ENCODE measurements around the gene ZNF804A.
"Not testable (repeated sequence)": the region's sequence is repeated elsewhere in the genome, so short reads cannot be mapped to it uniquely, and the experiment has no call there.

ZNF804A gene

GRCh38 chr2:184698476-184698875 is 100.1 kb downstream of the ZNF804A start:
- no peak for DNase-seq (ENCODE audit: low read depth in 2 of 3, low spot score in 1 of 3)

DNA sequence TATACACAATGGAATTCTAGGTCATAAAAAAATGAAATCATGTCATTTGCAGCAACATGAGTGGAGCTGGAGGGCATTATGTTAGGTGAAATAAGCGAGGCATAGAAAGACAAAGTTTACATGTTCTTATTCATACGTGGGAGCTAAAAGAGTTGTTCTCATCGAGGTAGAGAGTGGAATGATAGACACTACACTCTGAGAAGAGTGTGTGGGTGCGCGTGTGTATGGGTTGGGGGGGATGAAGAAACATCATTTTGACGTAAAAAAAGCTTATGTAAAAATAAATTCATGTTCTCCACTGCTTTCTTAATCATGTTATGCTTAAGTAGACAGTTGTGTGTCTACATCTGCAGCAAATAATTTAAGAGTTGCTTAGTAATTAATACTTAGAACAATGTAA is 123.6 kb downstream of the ZNF804A start:
- no peak for DNase-seq (ENCODE audit: low read depth in 2 of 3, low spot score in 1 of 3)

DNA sequence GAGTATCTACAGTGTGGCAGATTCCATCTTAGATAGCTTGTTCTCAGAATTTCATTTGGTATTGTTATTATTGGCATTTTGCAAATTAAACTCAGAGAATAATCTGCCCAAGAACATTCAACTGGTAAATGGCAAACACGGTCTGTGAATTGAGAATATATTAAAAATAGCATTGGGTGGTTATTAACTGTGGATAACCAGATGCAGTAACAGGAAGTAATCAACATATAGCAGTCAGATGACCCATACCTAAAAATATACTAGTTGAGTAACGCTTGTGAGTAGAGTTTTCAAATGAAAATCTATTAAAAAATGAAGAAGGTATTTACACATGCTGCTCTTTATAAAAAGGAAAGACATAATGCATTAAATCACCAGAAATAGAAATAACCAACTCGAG is 129.5 kb downstream of the ZNF804A start:
- DNase-seq (ENCODE audit: low read depth in 2 of 3, low spot score in 1 of 3): no peak

DNA sequence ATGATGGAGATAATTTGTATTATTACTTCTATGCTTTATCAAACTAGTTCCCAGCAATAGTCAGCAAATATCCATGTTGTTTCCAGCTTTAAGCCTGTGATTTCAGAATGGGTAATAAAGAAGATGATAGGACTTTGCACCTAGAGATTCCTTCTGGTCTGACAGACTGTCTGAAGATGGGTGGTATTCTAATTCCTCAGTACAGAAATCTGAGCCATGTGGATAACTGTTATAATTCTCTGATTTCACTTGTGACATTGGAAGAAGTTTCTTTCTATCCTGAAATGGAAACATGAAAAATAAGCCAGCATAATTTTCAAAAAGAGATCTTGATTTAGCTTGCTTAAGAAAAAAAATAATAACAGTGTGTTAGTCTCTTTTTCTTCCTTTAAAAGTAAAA is 130.1 kb downstream of the ZNF804A start:
- no peak for DNase-seq (ENCODE audit: low read depth in 2 of 3, low spot score in 1 of 3)

- DNase-seq (ENCODE audit: low read depth in 2 of 3, low spot score in 1 of 3): no peak
These were observed 131.3 kb downstream of the ZNF804A start for GRCh38 chr2:184729581-184729980.

- no peak for DNase-seq (ENCODE audit: low read depth in 2 of 3, low spot score in 1 of 3)
These were observed 132.0 kb downstream of the ZNF804A start for GRCh38 chr2:184730288-184730687.

GRCh38 chr2:184734338-184734737 is 136.0 kb downstream of the ZNF804A start:
- no peak for DNase-seq (ENCODE audit: low read depth in 2 of 3, low spot score in 1 of 3)

DNA sequence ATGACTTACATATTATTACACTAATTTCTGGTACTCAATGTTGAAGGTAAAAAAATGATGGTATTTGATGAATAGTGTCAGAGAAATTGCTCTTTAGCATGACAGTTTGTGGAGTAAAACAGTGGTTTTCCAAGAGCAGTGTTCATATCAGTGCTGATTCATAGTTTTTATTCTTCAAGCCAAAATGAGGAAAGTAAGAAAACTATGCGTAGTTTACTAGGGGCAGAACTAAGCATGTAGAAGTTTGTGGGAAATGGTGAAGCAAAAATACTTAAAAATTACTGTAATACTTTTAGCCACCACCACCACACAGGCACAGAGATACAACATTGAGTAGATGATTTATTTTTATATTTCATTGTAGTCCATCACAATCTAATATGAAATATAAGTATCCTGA is 137.3 kb downstream of the ZNF804A start:
- no peak for DNase-seq (ENCODE audit: low read depth in 2 of 3, low spot score in 1 of 3)

DNA sequence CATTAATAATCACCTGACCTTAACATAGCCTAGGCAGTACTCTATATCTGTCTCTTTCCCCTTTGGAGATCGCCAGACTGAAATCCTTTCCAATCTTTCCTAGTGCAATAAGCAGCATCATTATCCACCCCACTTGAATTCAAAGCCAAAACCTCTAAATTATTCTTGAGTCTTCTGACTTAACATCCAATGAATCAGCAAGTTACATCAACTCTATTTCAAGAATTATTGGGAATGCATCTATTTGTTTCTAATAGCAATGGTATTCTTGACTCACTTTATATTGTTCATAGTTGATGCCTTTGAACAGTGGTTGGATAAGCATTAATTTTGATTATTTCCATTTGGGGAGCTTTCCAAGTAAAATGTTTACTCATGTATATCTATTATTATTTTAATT is 144.8 kb downstream of the ZNF804A start:
- no peak for DNase-seq (ENCODE audit: low read depth in 2 of 3, low spot score in 1 of 3)

DNA sequence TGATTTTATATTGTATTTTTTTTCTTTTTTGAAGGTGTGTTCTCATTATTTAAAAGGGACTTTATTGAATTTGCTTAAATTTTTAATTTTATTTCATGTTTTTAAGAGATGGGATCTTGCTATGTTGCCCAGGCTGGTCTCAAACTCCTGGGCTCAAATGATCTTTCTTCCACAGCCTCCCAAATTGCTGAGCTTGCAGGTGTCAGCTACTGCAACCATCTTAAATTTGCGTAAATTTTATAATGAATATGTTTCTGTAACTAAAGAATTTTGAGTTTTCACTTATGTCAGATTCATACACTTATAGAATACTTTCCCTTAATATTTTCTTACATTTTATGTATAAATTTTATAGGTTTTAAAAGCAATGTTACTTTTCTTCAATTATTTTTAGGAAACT is 157.8 kb downstream of the ZNF804A start:
- no peak for DNase-seq (ENCODE audit: low read depth in 2 of 3, low spot score in 1 of 3)

- DNase-seq (ENCODE audit: low read depth in 2 of 3, low spot score in 1 of 3): no peak
These were observed 158.6 kb downstream of the ZNF804A start for GRCh38 chr2:184756885-184757284.

- not testable (repeated sequence) for DNase-seq (ENCODE audit: low read depth in 2 of 3, low spot score in 1 of 3)
These were observed 161.4 kb downstream of the ZNF804A start for GRCh38 chr2:184759557-184760255.

GRCh38 chr2:184760931-184761330 is 162.6 kb downstream of the ZNF804A start:
- DNase-seq (ENCODE audit: low read depth in 2 of 3, low spot score in 1 of 3): no peak

GRCh38 chr2:184765112-184765895 is 167.0 kb downstream of the ZNF804A start:
- DNase-seq (ENCODE audit: low read depth in 2 of 3, low spot score in 1 of 3): no peak

DNA sequence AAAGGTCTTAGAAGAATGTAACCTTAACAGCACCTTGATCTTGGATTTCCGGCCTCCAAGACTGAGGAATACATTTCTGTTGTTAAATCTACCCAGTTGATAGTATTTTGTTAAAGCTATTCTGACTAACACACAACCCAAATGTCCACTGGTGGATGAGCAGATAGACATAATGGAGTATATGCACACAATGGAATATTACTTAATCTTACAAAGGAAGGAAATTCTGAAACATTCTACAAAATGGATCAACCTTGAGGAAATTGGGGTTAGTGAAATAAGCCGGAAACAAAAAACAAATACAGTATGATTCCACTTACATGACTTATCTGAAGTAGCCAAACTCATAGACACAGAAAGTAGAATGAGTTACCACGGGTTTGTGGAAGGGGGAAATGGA is 168.7 kb downstream of the ZNF804A start:
- no peak for DNase-seq (ENCODE audit: low read depth in 2 of 3, low spot score in 1 of 3)

DNA sequence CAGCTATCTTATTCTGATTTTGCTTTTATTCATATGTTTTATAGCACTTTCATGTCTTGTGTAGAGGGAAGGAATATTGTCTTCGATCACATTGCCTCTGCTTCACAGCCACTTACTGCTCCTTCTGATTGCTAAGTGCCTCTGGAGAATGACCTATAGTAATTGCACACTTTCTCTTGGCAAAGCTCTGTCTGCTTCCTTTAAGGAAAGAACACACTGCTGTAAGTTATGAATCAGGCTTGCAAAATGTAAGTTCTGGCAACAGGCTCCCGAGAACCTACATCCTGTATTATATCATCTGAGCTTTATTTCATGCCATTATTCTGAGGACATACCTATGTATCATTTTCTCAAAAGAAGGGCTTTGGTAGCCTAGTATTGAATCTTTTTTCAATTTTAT is 170.7 kb downstream of the ZNF804A start:
- no peak for DNase-seq (ENCODE audit: low read depth in 2 of 3, low spot score in 1 of 3)

GRCh38 chr2:184769686-184770085 is 171.4 kb downstream of the ZNF804A start:
- DNase-seq (ENCODE audit: low read depth in 2 of 3, low spot score in 1 of 3): no peak

DNA sequence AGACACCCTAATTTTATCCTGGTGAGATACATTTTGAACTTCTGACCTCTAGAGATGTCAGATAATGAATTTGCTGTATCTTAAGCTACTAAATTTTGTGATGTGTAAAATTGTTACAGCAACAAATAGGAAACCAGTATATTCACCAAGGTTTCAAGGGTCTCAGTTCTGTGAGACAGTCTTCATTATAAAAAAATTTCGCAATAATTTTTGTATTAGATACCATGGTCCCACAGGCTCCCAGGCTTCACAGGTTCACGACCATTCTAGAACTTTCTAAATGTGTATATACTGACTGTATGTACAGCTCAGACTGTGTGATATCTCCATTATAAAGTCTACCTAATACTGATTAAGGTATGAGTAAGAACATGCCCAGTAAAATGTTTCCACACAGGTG is 181.4 kb downstream of the ZNF804A start:
- no peak for DNase-seq (ENCODE audit: low read depth in 2 of 3, low spot score in 1 of 3)

DNA sequence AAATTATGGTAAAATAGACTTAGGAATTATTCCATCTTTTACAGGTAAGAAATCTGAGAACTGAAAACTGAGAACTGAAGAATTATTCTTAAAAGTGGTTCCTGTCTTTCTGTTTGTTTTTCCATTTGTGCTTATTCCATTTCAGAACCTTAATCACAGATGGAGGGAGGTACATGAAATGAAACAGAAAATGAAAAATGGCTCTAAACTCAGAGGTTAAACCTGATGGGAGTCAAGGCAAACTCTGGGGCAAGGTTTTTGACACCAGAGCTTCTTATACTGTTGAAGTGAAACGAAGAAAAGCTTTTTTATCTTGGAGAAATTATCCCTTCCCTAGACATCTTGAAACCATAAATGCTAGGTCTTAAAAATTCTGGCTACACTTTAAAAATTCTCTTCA is 182.1 kb downstream of the ZNF804A start:
- DNase-seq (ENCODE audit: low read depth in 2 of 3, low spot score in 1 of 3): no peak

DNA sequence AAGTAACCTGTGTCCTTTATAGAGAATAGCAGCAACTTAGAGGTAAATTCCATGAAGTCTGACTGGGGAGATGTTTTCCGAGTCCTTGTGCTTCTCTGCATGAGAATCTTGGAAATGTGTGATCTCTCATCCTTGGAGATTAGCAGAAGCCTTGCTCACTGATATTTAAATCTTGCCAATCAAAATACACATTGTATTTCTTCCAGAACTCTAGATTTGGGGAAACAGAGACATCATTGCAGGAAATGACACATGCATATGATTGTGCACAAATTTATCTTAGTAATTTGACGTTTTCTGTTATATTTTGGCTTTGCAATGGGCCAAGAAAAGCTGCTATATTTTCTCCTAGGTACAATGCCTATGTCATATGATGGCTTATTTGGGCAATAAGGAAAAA is 182.6 kb downstream of the ZNF804A start:
- DNase-seq (ENCODE audit: low read depth in 2 of 3, low spot score in 1 of 3): no peak

DNA sequence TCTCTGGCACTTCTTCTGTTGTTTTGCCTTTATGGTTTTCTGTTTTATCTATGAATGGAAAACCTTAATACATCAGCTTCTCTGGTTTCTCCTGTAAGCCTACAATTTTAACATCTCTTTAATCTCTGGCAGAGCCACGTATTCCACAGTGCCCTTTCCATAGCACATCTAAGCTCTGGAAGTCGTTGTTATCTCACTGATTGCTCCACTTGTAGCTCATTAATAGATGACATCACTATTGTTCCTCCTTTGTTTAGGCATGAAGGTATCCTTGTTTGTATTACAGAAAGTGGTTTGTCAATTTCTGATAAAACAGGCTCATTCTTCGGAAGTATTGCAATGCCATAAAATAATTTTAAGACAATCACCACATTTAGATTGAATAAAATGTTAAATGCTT is 185.2 kb downstream of the ZNF804A start:
- no peak for DNase-seq (ENCODE audit: low read depth in 2 of 3, low spot score in 1 of 3)

- no peak for DNase-seq (ENCODE audit: low read depth in 2 of 3, low spot score in 1 of 3)
These were observed 194.8 kb downstream of the ZNF804A start for GRCh38 chr2:184793176-184793575.

GRCh38 chr2:184799379-184799778 is 201.1 kb downstream of the ZNF804A start:
- DNase-seq (ENCODE audit: low read depth in 2 of 3, low spot score in 1 of 3): no peak

Data from stimulated activated CD4-positive, alpha-beta T cell treated with anti-CD3 and anti-CD28 coated beads, Interleukin-12 subunit alpha, Interleukin-12 subunit beta, amount 100 ng/mL, for 48 hours (primary cell).